Endodermal cell (in vitro differentiated cells): ENCODE results near the gene ARHGAP6. TPM values are rescaled to one million over a fixed set of nuclear protein-coding genes. Genes with fewer than 3 reads are reported as not detected.

ENCODE experiments used
- DNase-seq: peaks from one replicate; pipeline ENCODE4 v3.0.0-alpha.2; 2017
- H3K27ac ChIP-seq: 2 replicates; pipeline ENCODE4 v1.5.1; 2013; ENCODE audit warnings: mild to moderate bottlenecking, low read depth, low read length, moderate library complexity
- H3K27me3 ChIP-seq: 2 replicates; pipeline ENCODE4 v1.6.1; 2013; ENCODE audit warnings: mild to moderate bottlenecking, low read length, moderate library complexity; ENCODE audit not compliant: insufficient read depth, control insufficient read depth, poor library complexity, severe bottlenecking
- H3K36me3 ChIP-seq: 2 replicates; pipeline ENCODE4 v1.7.0; 2013; ENCODE audit warnings: mild to moderate bottlenecking, low read length, moderate library complexity; ENCODE audit not compliant: control insufficient read depth, insufficient read depth
- H3K4me1 ChIP-seq: one replicate; pipeline ENCODE4 v1.7.0; 2013; ENCODE audit warnings: low read length; ENCODE audit not compliant: control insufficient read depth, insufficient read depth
- H3K4me3 ChIP-seq: 2 replicates; pipeline ENCODE4 v1.5.1; 2013; ENCODE audit warnings: mild to moderate bottlenecking, low read length, moderate library complexity
- H3K9ac ChIP-seq: 2 replicates; pipeline ENCODE4 v1.6.1; 2013; ENCODE audit warnings: mild to moderate bottlenecking, low read length, moderate library complexity; ENCODE audit not compliant: poor library complexity, severe bottlenecking; ENCODE audit errors: extremely low read depth
- H3K9me3 ChIP-seq: 2 replicates; pipeline ENCODE4 v1.6.1; 2013; ENCODE audit warnings: mild to moderate bottlenecking, low read length, moderate library complexity; ENCODE audit not compliant: control insufficient read depth
- H3K27ac Mint-ChIP-seq: 2 replicates; pipeline ENCODE4 v1.8.0; 2020; ENCODE audit warnings: mixed read lengths
- H3K27me3 Mint-ChIP-seq: 2 replicates; pipeline ENCODE4 v1.8.0; 2021; ENCODE audit warnings: mild to moderate bottlenecking, mixed read lengths; ENCODE audit not compliant: insufficient read depth
- H3K36me3 Mint-ChIP-seq: 2 replicates; pipeline ENCODE4 v1.8.0; 2020; ENCODE audit warnings: low read depth, mixed read lengths
- H3K4me1 Mint-ChIP-seq: 2 replicates; pipeline ENCODE4 v1.8.0; 2020; ENCODE audit warnings: mixed read lengths
- H3K4me3 Mint-ChIP-seq: 2 replicates; pipeline ENCODE4 v1.8.0; 2020; ENCODE audit warnings: mild to moderate bottlenecking, moderate library complexity, mixed read lengths
- H3K9me3 Mint-ChIP-seq: 2 replicates; pipeline ENCODE4 v1.8.0; 2020; ENCODE audit warnings: mild to moderate bottlenecking, mixed read lengths
- WGBS, 2 experiments: methylation state at CpG; one replicate each; pipeline versions ENCODE4 v1.1.5 to v1.1.7; 2013; ENCODE audit warnings: missing lambda C conversion rate in 2 of 2, mixed read lengths in 1 of 2; ENCODE audit not compliant: insufficient coverage in 1 of 2, insufficient read length in 1 of 2; 5-methylcytosine and 5-hydroxymethylcytosine counted together
- total RNA-seq, 2 donors: library from RNA; stranded (reverse); fragmentation: NEBNext Ultra II Directional in 1 of 2; extraction: Animal tissue kit (Norgen Biotek cat#: 25700) in 1 of 2; gene quantifications; 2 replicates in 1 of 2; 3 replicates in 1 of 2; pipeline ENCODE4 v1.2.1, GENCODE V29; 2021
- TF ChIP-seq, protein P1 (sequence below): fragments of 200-600 bp; sonication (generic); conservative IDR thresholded peaks from 2 replicates; pipeline ENCODE4 v1.5.0; 2021; ENCODE audit warnings: antibody characterized with exemption, mild to moderate bottlenecking

The ARHGAP6 gene
- total RNA-seq, 2 donors from 2014 or later = 0.48 to 0.73 TPM

DNA sequence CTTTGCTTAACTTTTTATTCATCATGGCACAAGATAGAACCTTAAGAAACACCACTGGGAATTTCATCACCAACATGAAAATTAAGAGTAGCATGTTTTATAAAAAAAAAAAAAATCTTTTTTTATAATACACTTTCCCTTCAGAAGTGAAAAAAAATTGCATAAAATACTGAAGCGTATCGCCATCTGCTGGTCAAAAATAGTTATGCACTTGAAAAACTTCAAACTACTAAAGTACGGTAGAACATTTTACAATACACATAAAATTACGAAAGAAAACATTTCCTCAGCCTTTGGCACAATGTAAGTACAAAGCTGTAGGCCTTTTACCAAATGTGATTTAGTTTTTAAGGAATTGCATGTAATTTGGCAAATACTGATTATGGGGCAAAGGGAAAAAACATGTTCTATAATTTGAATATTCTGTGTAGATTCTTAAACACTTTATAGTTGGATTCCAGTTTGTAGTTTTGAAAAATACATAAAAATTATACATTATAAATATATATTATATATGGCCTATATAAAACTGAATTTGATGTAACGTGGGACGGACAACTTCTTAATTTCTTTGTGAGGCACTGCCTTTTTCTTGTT is 528.1 kb downstream of the ARHGAP6 start:
- TF ChIP-seq, protein P1, sequence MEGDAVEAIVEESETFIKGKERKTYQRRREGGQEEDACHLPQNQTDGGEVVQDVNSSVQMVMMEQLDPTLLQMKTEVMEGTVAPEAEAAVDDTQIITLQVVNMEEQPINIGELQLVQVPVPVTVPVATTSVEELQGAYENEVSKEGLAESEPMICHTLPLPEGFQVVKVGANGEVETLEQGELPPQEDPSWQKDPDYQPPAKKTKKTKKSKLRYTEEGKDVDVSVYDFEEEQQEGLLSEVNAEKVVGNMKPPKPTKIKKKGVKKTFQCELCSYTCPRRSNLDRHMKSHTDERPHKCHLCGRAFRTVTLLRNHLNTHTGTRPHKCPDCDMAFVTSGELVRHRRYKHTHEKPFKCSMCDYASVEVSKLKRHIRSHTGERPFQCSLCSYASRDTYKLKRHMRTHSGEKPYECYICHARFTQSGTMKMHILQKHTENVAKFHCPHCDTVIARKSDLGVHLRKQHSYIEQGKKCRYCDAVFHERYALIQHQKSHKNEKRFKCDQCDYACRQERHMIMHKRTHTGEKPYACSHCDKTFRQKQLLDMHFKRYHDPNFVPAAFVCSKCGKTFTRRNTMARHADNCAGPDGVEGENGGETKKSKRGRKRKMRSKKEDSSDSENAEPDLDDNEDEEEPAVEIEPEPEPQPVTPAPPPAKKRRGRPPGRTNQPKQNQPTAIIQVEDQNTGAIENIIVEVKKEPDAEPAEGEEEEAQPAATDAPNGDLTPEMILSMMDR = peak; percentile 87
- H3K27ac Mint-ChIP-seq = no peak overlapping the region
- no peak for DNase-seq
- H3K4me1 ChIP-seq = no peaks in the 10 kb centered on the region
- peaks cover 41% of the 10 kb centered on the region for H3K9me3 Mint-ChIP-seq
- no peaks in the 10 kb centered on the region for H3K9me3 ChIP-seq
- no peak overlapping the region for H3K4me3 ChIP-seq
- no peaks in the 10 kb centered on the region for H3K36me3 Mint-ChIP-seq
- no peak overlapping the region for H3K4me3 Mint-ChIP-seq
- H3K27me3 ChIP-seq = no peaks in the 10 kb centered on the region
- H3K4me1 Mint-ChIP-seq = no peaks in the 10 kb centered on the region
- no peak overlapping the region for H3K27ac ChIP-seq
- no peaks in the 10 kb centered on the region for H3K36me3 ChIP-seq
- WGBS, 2 experiments = 43% methylated on average over 5 of the region's 6 CpGs; no CpG with 5 or more reads in 1 of the 2 experiments
- no peaks in the 10 kb centered on the region for H3K27me3 Mint-ChIP-seq
- H3K9ac ChIP-seq = no peak overlapping the region

DNA sequence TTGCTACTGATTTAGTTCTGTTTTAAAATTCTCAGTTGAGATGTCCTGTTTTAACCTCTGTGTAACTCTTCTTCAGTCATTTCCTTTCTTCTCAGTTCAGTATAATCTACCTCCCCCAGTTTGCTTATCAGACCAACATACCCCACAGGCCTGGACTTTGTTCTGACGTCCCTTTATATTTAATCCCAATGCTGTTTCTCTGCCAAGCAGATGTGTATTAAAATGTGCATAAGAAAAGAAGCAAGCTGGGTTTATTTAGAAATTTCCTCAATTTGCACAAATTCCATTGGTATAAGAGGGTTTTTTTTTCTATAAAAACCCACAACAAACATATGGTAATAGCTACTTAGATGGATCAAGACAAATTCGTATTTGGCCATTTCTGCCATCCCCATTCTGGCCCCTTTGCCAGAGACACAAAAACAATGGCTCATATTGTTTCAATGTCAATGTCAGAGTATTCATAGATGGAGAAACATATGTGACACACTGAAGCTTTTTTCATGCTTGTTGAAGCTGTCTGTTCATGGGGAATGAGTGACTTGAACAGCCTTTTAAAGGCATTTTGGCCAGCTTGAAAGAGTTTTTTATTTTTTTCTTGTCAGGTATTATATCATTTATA is 530.0 kb downstream of the ARHGAP6 start:
- H3K4me3 Mint-ChIP-seq = no peak overlapping the region
- peaks cover 53% of the 10 kb centered on the region for H3K9me3 Mint-ChIP-seq
- Histone ChIP-seq H3K9me3 (no peaks in the 10 kb centered on the region), H3K4me1 (no peaks in the 10 kb centered on the region), H3K36me3 (no peaks in the 10 kb centered on the region), H3K27ac (no peak overlapping the region), H3K4me3 (no peak overlapping the region), H3K9ac (no peak overlapping the region), H3K27me3 (no peaks in the 10 kb centered on the region)
- no peak overlapping the region for H3K27ac Mint-ChIP-seq
- H3K27me3 Mint-ChIP-seq = no peaks in the 10 kb centered on the region
- no peak for DNase-seq
- no peaks in the 10 kb centered on the region for H3K36me3 Mint-ChIP-seq
- 83% methylated on average over 2 of the region's 2 CpGs; no CpG with 5 or more reads in 1 of the 2 experiments for WGBS, 2 experiments
- TF ChIP-seq, protein P1 = no peak
- no peaks in the 10 kb centered on the region for H3K4me1 Mint-ChIP-seq

DNA sequence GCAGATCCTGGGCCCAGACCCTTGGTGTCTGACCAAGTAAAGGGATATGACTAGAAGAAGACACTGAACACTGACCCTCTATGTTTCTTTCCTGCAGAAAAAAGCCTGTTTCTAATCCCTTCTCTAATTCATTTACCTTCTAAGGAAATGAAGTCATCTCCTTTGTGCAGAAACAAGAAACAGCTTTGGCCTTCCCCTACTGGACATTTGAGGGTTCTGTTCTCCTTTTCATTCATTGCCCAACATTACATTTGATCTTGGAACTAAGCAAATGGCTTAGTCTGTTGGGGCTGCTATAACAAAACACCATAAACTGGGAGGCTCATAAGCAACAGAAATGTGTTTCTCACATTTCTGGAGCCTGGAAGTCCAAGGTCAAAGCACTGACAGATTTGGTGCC is 534.6 kb downstream of the ARHGAP6 start:
- Histone ChIP-seq H3K9me3 (no peaks in the 10 kb centered on the region), H3K27ac (no peak overlapping the region), H3K4me3 (no peak overlapping the region), H3K27me3 (no peaks in the 10 kb centered on the region), H3K9ac (no peak overlapping the region), H3K36me3 (no peaks in the 10 kb centered on the region), H3K4me1 (no peaks in the 10 kb centered on the region)
- Mint-ChIP-seq H3K4me3 (no peak overlapping the region), H3K4me1 (no peaks in the 10 kb centered on the region), H3K36me3 (peaks cover 2% of the 10 kb centered on the region), H3K27ac (no peak overlapping the region), H3K9me3 (peaks cover 64% of the 10 kb centered on the region), H3K27me3 (no peaks in the 10 kb centered on the region)
- no peak for DNase-seq
- TF ChIP-seq, protein P1 = no peak
